SU-DHL-6 (cell line): Measurements from ENCODE around the gene GMCL1.

Experiments used
- EZH2phosphoT487 ChIP-seq: fragments of 200-600 bp; sonication (generic), shearing (Covaris generic); conservative IDR thresholded peaks from 2 replicates; pipeline ENCODE4 v1.6.1; 2018; ENCODE audit warnings: mild to moderate bottlenecking, antibody characterized with exemption, low read length, moderate library complexity, mixed read lengths
- TF ChIP-seq, protein P1 (sequence below): fragments of 200-600 bp; sonication (generic); IDR thresholded peaks from one replicate; pipeline ENCODE4 v1.5.1; 2017; ENCODE audit warnings: antibody characterized with exemption, mild to moderate bottlenecking, low read length, moderate library complexity; ENCODE audit not compliant: insufficient read depth, poor library complexity, severe bottlenecking

DNA sequence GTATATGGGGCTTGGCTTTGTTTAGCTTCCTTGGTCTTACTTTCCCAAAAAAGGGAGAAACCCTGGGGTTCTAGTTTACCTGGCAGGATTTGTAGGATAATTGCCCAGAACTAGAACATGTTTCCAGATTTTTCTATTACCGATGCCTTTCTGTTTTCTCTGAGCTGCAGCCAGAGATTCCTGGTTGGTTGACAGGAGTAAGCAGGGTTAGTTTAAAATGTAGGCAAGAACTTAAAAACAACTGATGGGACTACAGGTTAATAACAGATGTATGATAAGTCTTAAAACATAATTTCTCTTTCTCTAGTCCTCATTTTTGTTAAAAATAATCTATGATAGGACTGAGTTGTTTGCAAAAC is 38.9 kb upstream of the GMCL1 start:
- TF ChIP-seq, protein P1, sequence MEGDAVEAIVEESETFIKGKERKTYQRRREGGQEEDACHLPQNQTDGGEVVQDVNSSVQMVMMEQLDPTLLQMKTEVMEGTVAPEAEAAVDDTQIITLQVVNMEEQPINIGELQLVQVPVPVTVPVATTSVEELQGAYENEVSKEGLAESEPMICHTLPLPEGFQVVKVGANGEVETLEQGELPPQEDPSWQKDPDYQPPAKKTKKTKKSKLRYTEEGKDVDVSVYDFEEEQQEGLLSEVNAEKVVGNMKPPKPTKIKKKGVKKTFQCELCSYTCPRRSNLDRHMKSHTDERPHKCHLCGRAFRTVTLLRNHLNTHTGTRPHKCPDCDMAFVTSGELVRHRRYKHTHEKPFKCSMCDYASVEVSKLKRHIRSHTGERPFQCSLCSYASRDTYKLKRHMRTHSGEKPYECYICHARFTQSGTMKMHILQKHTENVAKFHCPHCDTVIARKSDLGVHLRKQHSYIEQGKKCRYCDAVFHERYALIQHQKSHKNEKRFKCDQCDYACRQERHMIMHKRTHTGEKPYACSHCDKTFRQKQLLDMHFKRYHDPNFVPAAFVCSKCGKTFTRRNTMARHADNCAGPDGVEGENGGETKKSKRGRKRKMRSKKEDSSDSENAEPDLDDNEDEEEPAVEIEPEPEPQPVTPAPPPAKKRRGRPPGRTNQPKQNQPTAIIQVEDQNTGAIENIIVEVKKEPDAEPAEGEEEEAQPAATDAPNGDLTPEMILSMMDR: no peak
- no peak for TF ChIP-seq EZH2phosphoT487
